Right atrium auricular region (tissue), 2 donors: ENCODE measurements around the gene SLC8A1. TPM values are rescaled to one million over a fixed set of nuclear protein-coding genes. Genes with fewer than 3 reads are reported as not detected.
A peak's percentile ranks its signal among the peaks of the same experiment; 100 is the strongest.

ENCODE experiments used
- DNase-seq: peaks from one replicate; pipeline ENCODE4 v3.0.0-alpha.2; 2019; ENCODE audit warnings: low spot score
- H3K27ac ChIP-seq, 2 donors: fragments of 200-600 bp; sonication (generic); 1 replicate in 1 of 2; 2 replicates in 1 of 2; pipeline ENCODE4 v1.5.1; 2016 to 2019
- H3K27me3 ChIP-seq, 2 donors: fragments of 200-600 bp; sonication (generic); one replicate each; pipeline versions ENCODE4 v1.5.1 to v1.6.0; 2017 to 2019
- H3K36me3 ChIP-seq: fragments of 200-600 bp; sonication (generic); one replicate; pipeline ENCODE4 v1.5.1; 2016
- H3K4me1 ChIP-seq, 2 donors: fragments of 200-600 bp; sonication (generic); one replicate each; pipeline versions ENCODE4 v1.5.1 to v1.6.0; 2017 to 2019
- H3K4me3 ChIP-seq, 2 donors: fragments of 200-600 bp; sonication (generic); 1 replicate in 1 of 2; 2 replicates in 1 of 2; pipeline ENCODE4 v1.5.1; 2017 to 2019; ENCODE audit warnings: mild to moderate bottlenecking in 1 of 2, moderate library complexity in 1 of 2
- H3K9me3 ChIP-seq, 2 donors: fragments of 200-600 bp; sonication (generic); one replicate each; pipeline ENCODE4 v1.5.1; 2019
- CTCF ChIP-seq, 2 donors: fragments of 200-600 bp; sonication (generic); IDR thresholded peaks; one replicate each; pipeline ENCODE4 v1.5.1; 2019; ENCODE audit warnings: antibody characterized with exemption in 2 of 2
- total RNA-seq, 2 donors: library from RNA; depleted of rRNA; stranded (reverse); fragments of >200 nt; gene quantifications; one replicate each; pipeline ENCODE4 v1.1.0, GENCODE V29; 2016

Gene SLC8A1
- total RNA-seq, 2 donors from 2014 or later = 493 to 738 TPM

DNA sequence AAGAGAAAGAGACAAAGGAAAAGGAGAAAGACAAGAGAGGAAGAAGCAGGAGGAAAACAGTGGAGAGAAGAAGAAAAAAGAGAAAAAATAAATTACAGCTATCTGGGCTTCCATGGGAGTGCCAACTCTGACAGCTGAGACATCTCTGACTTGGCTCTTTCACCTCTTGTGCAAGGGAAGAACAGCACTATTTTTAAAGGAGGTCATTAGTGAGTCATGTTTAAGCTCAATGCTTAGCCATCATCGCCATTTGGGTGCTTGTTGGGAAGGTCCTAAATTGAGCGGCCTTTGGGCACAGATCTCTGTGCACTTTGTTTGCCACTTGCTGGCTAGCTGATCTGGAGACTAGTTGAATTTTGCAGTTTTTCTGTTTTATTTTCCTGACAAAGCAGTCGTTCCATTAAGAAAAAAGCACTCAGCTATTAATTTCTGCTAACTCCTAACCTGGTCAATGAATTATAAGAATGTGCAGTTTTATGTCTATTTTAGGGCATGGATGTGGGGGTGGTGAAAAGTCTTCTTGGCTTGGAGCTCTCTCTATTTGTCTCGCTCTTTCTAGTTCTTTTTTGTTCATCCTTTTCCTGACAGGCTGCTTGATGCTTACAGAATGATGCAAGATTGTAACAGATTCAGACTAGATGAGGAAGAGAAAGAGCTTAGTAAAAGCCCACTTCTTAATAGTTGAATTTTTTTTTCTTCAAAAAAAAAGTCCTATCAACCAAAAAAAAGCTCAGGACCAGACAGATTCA is 231.5 kb downstream of the SLC8A1 start:
- no peak for DNase-seq
- Histone ChIP-seq H3K27ac (peak overlapping the region; percentile 10 to 58), H3K4me1 (peaks cover 0 to 29% of the 10 kb centered on the region in 2 donors), H3K9me3 (peaks cover 0 to 6% of the 10 kb centered on the region in 2 donors), H3K4me3 (no peak overlapping the region), H3K36me3 (no peaks in the 10 kb centered on the region), H3K27me3 (no peaks in the 10 kb centered on the region)
- no peak for TF ChIP-seq CTCF (IDR thresholded peaks at IDR 0.05)

- no peak for TF ChIP-seq CTCF (IDR thresholded peaks at IDR 0.05)
- Histone ChIP-seq H3K27me3 (no peaks in the 10 kb centered on the region), H3K9me3 (peaks cover 0 to 6% of the 10 kb centered on the region in 2 donors)
These were observed 232.7 kb downstream of the SLC8A1 start for GRCh38 chr2:40219141-40219540.

DNA sequence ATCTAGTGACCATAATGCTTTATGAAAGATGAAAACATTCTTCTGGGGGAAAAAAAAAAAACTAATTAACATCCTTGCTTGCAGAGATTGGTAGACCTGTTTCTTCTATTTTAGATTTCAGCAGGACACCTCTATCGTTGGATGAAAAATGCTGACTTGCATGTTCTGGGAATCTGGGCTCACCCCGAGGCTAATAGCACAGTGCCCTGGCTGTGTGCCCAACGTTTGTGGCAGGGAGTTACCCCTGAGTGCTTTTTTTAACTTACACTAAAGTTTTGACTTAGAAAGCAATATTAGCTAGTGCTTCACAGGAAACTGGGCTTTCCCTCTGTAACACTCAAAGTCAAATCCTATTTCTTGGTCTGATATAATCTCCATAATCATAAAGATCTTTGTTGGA is 233.2 kb downstream of the SLC8A1 start:
- no peaks in the 10 kb centered on the region for H3K27me3 ChIP-seq
- H3K9me3 ChIP-seq = peaks cover 0 to 6% of the 10 kb centered on the region in 2 donors
- H3K4me1 ChIP-seq = peaks cover 0 to 35% of the 10 kb centered on the region in 2 donors
- no peak for DNase-seq
- TF ChIP-seq CTCF (IDR thresholded peaks at IDR 0.05) = no peak
- no peak overlapping the region for H3K27ac ChIP-seq
- no peak overlapping the region for H3K4me3 ChIP-seq
- no peaks in the 10 kb centered on the region for H3K36me3 ChIP-seq

More at GRCh38 chr2:40219141-40219540, 232.7 kb downstream of the SLC8A1 start:
- Histone ChIP-seq H3K4me3 (no peak overlapping the region), H3K36me3 (no peaks in the 10 kb centered on the region), H3K4me1 (peaks cover 0 to 31% of the 10 kb centered on the region in 2 donors), H3K27ac (peak overlapping the region in 1 of 2 donors; percentile 58)
- DNase-seq = no peak

- H3K4me3 ChIP-seq = no peak overlapping the region
- no peaks in the 10 kb centered on the region for H3K27me3 ChIP-seq
- no peak for TF ChIP-seq CTCF (IDR thresholded peaks at IDR 0.05)
- H3K4me1 ChIP-seq = peaks cover 0 to 22% of the 10 kb centered on the region in 2 donors
- no peak overlapping the region for H3K27ac ChIP-seq
- no peak for DNase-seq
- H3K9me3 ChIP-seq = no peaks in the 10 kb centered on the region
- H3K36me3 ChIP-seq = no peaks in the 10 kb centered on the region
These were observed 238.3 kb downstream of the SLC8A1 start for GRCh38 chr2:40213619-40214018.

- TF ChIP-seq CTCF (IDR thresholded peaks at IDR 0.05) = peak; percentile 37 to 61
- Histone ChIP-seq H3K36me3 (no peaks in the 10 kb centered on the region), H3K4me1 (peaks cover 0 to 17% of the 10 kb centered on the region in 2 donors), H3K4me3 (no peak overlapping the region), H3K9me3 (no peaks in the 10 kb centered on the region), H3K27ac (no peak overlapping the region), H3K27me3 (no peaks in the 10 kb centered on the region)
- no peak for DNase-seq
These were observed 238.8 kb downstream of the SLC8A1 start for GRCh38 chr2:40213071-40213470.
